ENCODE measurements around the gene PRMT5. TPM values are rescaled to one million over a fixed set of nuclear protein-coding genes. Genes with fewer than 3 reads are reported as not detected.

Gene PRMT5
- total and polyA plus RNA-seq, 9 donors = 37.6 to 109 (median 65.4) TPM

DNA sequence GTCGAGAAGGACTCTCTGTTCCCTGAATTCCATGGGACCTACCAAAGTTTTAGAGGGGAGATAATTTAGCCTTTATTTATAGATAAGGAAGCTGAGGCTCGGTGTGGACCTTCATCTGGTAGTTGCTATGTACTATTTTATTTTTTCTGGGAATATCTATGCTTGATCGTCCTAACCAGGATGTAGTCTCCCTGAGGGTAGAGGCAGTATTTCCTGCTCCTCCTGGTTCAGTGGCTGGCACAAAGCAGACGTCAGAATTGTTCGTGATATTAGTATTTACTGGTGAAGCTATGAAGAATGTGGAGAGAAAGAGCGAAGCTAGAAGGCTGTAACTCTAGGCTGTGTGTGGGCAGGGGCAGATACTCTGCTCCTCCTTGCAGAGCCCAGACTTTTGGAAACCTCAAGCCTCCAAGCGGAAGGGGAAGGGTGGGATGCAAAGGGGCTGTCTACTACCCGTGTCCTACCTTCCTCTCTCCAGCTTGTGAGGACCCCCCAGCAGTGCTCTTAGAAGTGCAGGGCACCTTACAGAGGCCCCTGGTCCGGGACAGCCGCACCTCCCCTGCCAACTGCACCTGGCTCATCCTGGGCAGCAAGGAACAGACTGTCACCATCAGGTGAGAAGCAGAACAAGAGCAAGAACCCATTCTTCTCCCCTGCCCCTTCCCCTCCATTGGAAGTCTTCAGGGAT, 56.2 kb downstream of the PRMT5 start:
- WGBS, 3 donors = 30 to 32% (median 32%) methylated on average over 10 of the region's 10 CpGs
- H3K27ac ChIP-seq = peak overlapping the region in 1 of 2 donors; percentile 96
- TF ChIP-seq, protein P1, sequence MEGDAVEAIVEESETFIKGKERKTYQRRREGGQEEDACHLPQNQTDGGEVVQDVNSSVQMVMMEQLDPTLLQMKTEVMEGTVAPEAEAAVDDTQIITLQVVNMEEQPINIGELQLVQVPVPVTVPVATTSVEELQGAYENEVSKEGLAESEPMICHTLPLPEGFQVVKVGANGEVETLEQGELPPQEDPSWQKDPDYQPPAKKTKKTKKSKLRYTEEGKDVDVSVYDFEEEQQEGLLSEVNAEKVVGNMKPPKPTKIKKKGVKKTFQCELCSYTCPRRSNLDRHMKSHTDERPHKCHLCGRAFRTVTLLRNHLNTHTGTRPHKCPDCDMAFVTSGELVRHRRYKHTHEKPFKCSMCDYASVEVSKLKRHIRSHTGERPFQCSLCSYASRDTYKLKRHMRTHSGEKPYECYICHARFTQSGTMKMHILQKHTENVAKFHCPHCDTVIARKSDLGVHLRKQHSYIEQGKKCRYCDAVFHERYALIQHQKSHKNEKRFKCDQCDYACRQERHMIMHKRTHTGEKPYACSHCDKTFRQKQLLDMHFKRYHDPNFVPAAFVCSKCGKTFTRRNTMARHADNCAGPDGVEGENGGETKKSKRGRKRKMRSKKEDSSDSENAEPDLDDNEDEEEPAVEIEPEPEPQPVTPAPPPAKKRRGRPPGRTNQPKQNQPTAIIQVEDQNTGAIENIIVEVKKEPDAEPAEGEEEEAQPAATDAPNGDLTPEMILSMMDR (IDR thresholded peaks at IDR 0.05) = no peak
- TF ChIP-seq EP300 (IDR thresholded peaks at IDR 0.05) (no peak), POLR2A (IDR thresholded peaks at IDR 0.05) (no peak)

GRCh38 chr14:22872033-22872832, 56.9 kb downstream of the PRMT5 start:
- no peaks in the 10 kb centered on the region for H3K9me3 ChIP-seq
- TF ChIP-seq POLR2A (IDR thresholded peaks at IDR 0.05) (peak; percentile 53), EP300 (IDR thresholded peaks at IDR 0.05) (no peak)
- TF ChIP-seq, protein P1 (IDR thresholded peaks at IDR 0.05) = peak; percentile 83 to 93 (median 93)
- intact Hi-C loops (cut with DNase I) = loop anchor here in 3 of 4 donors (2.0 to 10.0 kb wide), 3 partner anchors 57 to 115 kb away; partner anchors contain the start of genes AJUBA (in 1 of the 3) and PRMT5 (in 1 of the 3)
- DNase-seq = peak; percentile 84 to 92 (median 90)
- H3K36me3 ChIP-seq = no peaks in the 10 kb centered on the region
- no peaks in the 10 kb centered on the region for H3K27me3 ChIP-seq
- H3K4me1 ChIP-seq (ENCODE audit: insufficient read depth) = peaks cover 4% of the 10 kb centered on the region
- 0 to 1% (median 1%) methylated on average over 35 to 45 of the region's 45 CpGs for WGBS, 3 donors
- peak overlapping the region; percentile 86 for H3K4me3 ChIP-seq
- peak overlapping the region; percentile 96 to 98 for H3K27ac ChIP-seq

More for the DNA sequence above, 56.2 kb downstream of the PRMT5 start:
- intact Hi-C loops (cut with DNase I) = loop anchor here in 3 of 4 donors (2.0 to 10.0 kb wide), 3 partner anchors 56 to 114 kb away; partner anchors contain the start of genes AJUBA (in 1 of the 3) and PRMT5 (in 1 of the 3)
- H3K36me3 ChIP-seq = no peaks in the 10 kb centered on the region
- no peak for DNase-seq
- H3K9me3 ChIP-seq = no peaks in the 10 kb centered on the region
- peak overlapping the region; percentile 86 for H3K4me3 ChIP-seq
- H3K27me3 ChIP-seq = no peaks in the 10 kb centered on the region
- H3K4me1 ChIP-seq (ENCODE audit: insufficient read depth) = peaks cover 4% of the 10 kb centered on the region

DNA sequence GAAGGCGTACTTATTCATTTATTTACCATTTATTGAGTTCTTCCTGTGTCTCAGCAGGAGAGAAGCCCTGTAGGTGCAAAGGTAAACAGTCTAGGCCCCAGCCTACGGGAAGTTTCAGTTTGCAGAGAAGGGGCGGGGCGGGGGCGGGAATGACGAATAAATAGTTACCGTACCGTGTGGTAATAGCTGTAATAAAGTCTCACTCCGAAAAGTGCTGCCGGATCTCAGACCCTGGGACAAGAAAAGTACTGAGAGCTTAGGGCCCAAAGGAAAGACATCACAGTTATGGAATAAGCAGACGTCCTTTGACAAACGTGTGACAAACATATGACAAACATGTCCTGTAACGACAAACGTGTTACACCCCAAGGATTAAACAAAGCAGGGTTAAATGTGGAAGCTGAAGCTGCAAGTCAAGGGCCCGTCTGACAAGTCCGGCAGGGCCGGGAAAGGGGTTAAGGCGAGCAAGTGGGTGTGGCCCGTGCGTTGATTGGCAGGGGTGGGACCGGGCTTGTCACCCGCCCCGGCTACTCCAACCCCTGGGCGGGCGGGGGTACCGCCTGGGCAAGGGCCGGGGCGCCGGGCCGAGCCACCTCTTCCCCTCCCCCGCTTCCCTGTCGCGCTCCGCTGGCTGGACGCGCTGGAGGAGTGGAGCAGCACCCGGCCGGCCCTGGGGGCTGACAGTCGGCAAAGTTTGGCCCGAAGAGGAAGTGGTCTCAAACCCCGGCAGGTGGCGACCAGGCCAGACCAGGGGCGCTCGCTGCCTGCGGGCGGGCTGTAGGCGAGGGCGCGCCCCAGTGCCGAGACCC, 57.7 kb downstream of the PRMT5 start, which contains the start of gene LRP10:
Gene LRP10, plus strand, starts transcription at position 517 of the 809 bp plus-strand sequence. CDS start 564 bp downstream, outside the sequence.
- Histone ChIP-seq H3K4me3 (peak within 1 kb of the TSS; percentile 86), H3K27ac (peak within 1 kb of the TSS; percentile 96 to 98), H3K4me1 (ENCODE audit: insufficient read depth) (peaks cover 4% of the 10 kb centered on the region), H3K36me3 (no peaks in the 10 kb centered on the region), H3K9me3 (no peaks in the 10 kb centered on the region), H3K27me3 (no peaks in the 10 kb centered on the region)
- peak; percentile 91 to 94 (median 92) for DNase-seq
- WGBS, 3 donors = 0 to 1% (median 1%) methylated on average over 49 to 50 of the region's 50 CpGs
- intact Hi-C loops (cut with DNase I) = loop anchor here in 3 of 4 donors (2.0 to 10.0 kb wide), 3 partner anchors 57 to 116 kb away; partner anchors contain the start of genes AJUBA (in 1 of the 3) and PRMT5 (in 1 of the 3)
- TF ChIP-seq POLR2A (IDR thresholded peaks at IDR 0.05) (peak; percentile 79), EP300 (IDR thresholded peaks at IDR 0.05) (peak; percentile 20)
- TF ChIP-seq, protein P1 (IDR thresholded peaks at IDR 0.05) = peak in 1 of 3 donors; percentile 20

Data from ovary (tissue), 9 donors.